HG03354 (cell line): ENCODE results near the gene IRX6.

Source experiments
- ATAC-seq: cut with Tn5 transposase; IDR thresholded peaks from one replicate; pipeline ENCODE4 v1.9.1; 2021; ENCODE audit warnings: mild to moderate bottlenecking; ENCODE audit not compliant: unreplicated experiment, poor library complexity, severe bottlenecking

The IRX6 gene

DNA sequence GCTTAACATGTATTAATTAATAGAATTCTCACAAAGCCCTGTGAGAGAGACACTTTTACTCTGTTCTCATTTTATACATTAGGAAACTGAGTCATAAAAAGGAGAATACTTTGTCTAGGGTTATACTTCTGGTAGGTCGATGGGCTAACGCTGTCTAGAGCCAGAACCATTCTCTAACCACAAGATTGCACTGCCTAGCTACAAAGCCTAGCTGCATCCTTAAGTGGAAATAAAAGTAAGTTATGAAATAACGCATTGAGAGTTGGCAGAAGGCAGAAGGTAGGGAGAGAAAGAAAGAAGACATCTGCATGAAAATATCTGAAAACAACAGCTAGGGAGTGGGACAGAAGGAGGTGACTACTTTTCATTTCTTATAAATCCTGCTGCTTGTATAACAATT lies 33.2 kb downstream of the IRX6 start:
- no peak for ATAC-seq

DNA sequence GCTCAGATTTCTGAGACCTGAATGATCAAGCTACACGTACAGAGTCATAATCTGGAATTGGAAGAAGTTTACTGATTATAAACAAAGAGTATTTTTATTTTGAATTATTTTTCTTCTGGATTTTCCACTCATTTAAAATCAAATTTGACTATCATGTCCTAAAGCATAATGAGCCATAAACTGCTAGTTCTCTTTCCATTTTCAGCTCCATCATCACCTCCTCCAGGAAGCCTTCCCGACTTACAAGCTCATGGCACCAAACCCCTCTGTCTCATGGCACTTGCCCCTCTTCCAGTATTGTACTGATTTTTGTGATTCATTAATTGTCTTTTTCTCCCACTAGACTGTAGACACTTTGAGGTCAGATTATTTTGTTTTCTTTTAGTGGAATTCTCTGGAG lies 35.9 kb downstream of the IRX6 start:
- no peak for ATAC-seq

DNA sequence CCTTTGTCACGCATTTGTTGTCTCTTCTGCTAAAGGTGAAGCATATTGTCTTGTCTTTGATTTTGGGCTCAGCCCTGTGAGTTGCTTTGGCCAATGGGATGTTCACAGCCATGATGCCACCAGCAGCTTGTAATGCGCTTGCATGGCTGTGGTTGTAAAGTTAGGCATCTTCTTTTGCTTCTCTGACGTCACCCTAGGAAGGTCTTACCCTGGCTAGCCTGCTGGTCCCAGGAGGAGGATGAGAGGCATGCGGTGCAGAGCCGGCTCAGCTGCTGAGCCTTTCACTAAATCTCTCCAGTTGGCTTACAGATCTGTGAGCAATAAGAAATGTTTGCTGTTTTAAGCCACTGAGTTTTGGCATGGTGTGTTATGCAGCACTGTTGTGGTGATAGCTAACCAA lies 40.8 kb downstream of the IRX6 start:
- ATAC-seq = no peak

DNA sequence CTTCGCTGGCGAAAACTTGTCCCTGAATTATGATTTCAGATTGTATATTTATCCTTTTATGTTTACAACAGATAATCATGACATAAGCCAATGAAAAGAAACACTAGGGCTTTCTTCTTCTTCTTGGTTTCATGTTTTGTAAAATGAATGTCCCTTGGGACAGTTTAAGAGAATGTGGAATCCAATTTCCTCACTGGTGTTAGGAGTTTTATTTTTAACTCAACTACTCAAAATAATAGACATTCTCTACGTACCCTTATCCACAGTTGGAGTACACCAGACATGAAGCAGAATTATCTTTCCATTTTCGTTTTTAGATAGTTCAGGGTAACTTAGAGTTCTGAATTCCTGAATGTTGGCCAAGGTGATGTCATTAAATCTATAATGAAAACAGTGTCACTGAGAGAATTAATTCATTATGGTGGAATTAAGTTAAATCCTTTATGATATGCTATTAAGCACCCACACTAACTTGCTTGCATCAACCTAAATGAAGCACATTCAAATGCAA lies 43.4 kb downstream of the IRX6 start:
- no peak for ATAC-seq

DNA sequence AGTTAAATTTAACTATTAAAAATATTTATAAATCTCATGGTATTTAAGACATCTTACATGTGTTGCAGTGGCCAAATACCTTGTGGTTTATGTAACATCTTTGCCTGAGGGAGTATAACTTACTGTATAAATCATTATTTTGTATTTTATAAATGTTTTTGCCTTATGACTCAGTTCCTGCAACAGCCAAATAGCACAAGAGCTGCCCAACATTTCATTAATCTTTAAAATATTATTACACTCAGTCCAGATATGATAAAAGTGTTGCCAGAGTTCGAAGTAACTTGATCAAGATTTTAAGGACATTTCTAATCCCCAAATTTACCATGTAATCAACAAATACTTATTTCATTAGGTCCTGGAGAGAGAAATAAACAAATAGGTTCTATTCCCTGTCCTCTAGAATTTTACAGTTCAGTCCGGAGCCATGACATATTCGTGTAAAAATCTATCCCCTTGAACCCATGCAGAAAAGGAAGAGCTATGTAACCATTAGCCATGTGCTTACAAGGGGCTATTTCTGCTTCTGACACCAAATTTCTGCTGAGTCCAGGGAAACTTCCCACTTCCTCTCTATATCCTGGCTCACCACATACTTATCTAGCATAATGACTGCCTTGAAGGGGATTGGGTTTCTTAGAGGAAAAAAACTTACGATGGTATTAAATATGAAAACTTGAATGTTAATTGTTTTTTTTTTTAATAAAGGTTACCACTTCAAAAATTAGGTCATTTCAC lies 44.0 kb downstream of the IRX6 start:
- ATAC-seq = no peak

DNA sequence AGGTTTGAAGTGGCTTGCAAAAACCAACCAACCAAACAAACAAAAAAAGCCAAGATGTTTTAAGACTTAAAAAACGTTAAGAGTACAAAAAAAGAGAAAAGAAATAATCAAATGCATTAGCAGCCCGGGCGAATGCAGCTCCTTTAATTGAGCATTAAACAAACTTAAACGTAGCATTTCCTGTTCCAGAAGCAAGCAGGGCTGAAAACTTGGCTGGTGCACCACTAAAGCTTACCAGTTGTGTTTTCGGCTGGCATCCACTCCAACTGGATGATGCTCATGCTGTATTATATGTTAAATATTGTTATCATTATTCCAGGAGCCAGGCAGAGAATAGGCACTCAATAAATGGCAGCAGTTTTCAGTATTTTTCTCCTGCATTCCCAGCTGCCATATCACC lies 45.1 kb downstream of the IRX6 start:
- no peak for ATAC-seq

DNA sequence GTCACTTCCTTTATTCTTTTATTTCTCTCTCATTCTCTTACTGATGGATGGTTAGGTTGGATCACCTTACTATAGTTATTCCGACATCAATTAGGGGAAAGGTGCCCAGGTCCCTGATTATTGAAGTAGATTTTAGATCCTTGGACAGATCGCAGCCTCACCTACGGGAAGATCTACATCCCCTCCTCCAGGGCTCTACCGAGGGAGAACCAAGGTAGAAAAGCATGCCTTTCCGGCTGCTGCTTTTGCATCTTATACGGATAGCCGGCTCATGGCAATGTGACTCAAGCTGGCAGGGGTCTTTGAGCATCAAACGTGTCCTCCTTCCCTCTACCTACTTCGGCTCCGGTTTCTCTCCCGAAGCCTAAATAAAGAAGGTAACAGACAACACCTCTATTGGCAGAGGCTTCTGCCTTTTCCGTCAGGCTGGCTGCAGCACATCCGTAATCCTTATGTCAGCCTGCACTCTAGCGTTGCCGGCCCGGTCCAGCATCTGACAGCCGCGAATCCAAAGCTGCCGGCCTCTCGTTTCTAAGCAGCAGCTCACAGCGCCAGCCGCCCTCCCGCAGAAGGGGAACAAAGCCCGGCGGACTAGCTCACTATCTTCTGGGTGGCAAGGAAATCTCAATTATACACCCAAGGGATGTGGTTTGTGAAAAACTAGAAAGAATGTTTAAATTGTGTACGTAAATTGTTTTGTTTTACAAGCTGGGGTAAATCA lies 46.9 kb downstream of the IRX6 start:
- peak; percentile 89 for ATAC-seq

DNA sequence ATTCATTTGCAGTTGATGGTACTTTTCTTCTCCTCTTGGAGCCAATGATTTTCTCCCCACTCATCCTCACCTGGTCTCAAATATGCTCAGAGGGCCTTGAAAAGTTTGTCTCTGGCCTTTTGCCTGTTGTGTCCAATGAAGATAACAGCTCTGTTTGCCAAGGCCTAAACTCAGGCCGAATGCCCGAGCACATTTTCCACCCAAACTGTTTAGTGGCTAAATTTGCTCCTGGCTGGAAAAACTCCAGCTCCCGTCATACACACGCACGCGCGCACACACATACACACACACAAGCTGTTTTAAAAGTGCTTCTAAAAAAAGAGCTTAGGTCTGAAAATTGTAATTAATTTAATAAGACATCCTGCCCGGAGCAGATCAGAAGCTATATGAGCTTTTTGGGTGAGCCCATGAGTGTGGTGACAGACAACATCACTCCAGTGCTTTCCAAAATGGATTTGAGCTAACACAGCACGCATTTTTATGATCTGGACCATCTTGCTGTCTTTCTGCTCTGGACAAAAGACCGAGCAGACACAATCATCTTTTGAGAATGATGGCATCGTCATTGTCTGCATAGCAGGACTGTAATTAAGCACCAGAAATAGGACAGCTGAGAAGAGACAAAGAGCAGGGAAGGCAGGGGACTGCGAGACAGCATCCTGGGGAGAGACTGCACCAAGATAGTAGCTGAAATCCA lies 48.9 kb downstream of the IRX6 start:
- ATAC-seq = no peak

DNA sequence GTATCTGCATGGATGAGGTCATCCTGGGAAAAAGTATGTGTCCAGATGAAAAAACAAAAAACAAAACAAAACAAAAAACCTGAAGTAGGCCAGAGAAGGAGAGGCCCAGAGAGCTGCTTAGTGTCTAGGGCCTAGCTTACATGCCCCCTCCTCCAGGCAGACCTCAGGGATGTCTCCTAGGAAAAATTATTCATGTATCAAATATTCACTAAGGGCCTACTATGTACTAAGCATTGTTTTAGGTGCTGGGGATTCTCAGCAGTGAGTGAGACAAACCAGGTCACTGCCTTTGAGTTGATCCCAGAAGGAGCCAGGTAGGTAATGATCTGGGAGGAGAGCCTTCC lies 49.5 kb downstream of the IRX6 start:
- no peak for ATAC-seq

DNA sequence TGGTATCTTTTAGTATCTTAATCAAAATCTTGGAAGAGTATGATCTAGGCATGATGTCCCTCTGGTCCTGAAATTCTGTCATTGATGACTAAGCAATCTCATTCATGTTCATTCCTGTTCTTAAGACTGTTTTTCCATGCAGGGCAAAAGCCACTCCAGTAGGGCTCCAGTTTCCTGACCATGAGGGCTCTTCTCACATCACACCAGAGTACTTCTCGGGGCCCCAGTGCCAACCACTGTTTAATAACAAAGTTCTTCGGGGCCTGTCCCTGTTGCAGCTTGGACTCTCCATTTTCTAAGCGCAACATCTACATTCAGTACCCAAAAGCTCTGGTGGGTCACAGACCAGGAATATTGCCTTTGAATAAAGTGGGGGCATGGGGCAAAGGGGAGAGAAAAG lies 52.0 kb downstream of the IRX6 start:
- no peak for ATAC-seq

DNA sequence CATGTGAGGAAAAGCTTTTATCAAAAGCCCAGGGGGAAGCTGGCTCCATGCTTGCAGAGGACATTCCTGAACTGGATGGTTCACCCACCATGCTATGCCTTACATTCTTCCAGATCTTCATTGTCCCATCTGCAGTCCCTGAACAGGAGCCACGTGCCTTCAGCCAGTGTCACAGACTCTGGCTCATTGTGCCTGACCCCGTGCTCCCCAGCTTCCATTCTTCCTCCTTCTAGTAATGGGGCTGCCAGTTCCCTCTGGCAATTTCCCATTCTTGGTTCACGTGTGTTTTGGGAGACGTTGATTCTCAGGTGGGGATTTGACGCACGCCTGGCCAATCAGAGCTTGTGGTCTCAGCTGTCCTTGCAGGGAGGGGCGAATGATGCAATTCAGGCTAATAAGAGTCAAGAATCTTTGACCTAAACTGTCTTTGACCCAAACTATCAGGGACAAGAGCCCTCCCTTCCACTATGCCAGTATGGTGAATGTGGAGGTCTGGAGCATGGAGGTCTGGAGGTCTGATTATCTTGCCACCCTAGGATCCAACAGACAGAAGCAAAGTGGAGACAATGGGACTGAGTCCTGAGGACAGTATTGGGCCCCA lies 52.7 kb downstream of the IRX6 start:
- no peak for ATAC-seq

DNA sequence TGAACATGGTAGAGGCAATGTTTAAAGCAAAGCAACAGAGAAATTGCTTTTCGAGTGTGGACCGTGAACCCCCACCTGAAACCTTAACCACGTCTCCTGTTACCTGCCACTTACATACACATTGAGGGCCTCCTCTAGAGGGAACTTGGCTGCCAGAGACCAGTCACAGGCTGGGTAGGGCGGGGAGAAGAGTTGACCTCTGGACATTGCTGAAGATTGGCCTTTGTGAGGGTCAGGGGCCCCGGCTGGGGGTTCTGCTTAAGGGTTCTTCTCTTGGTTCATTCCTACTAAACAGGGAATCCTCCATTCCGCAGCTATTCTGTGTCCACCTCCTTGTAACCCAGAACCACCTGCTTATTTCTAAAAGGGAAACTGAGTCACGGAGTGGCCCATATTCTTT lies 53.8 kb downstream of the IRX6 start:
- no peak for ATAC-seq

DNA sequence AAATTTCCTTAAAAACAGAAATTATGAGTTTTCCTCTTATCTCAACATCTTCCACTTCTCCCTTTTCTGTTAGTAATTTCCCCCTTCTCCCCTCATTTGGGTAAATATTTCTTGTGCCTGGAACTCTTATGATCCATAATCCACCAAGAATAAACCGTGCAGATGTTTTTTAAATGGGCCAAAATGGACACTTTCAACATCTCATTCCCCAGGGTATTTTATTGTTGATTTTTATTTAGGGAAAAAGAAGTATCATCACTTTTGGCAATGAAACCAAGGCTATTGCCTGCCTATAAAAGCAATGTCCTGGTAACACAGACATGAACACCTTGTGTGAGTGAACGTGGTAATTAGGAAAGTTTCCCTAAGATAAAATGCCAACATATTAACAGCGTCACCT lies 54.6 kb downstream of the IRX6 start:
- no peak for ATAC-seq

DNA sequence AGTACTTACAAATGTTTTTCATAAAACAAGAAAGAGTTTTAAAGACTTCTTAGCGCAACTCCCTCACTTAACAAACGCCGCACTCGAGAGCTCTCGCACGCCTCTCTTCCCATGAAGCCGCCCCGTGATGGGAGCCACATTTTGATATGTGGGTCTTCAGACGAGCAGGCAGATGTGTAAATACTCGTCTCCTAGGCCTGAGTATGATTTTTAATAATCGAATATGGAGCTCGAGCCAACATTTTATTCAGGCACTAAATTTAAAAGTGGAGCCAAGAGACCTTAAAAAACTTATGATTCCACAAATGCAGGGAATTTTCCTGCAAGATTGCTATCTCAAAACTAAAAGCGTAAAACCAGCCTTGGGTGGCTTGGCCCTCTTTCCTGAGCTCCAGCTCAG lies 55.4 kb downstream of the IRX6 start:
- no peak for ATAC-seq

DNA sequence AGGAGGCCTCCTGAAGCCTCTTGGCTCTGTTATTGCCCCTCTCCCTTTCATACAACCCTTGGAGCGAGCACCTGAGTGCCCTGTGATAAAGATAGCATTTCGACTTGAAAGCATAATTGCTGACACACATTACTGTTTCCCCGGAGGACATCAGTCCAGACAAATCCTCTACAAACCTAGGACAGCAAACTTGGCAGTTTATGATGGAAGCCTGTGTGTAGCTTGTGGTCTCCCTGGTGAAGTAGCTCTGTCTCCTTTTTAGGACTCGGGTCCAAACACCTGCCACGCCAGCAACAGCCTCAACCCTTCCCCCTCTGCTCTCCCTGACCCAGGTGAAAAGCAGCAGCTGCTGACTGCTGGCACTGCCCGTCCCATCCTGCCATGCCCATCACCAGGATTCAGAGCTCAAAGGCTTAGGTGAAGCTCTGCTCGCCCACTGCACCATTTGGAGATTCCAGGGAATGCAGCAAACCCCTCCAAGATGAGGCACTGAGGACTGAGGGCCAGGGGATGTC lies 55.9 kb downstream of the IRX6 start:
- no peak for ATAC-seq
